AG04450 (cell line): ENCODE results near the gene RAPH1. TPM values are rescaled to one million over a fixed set of nuclear protein-coding genes. Genes with fewer than 3 reads are reported as not detected.
A peak's percentile ranks its signal among the peaks of the same experiment; 100 is the strongest.

ENCODE experiments used
- CTCF ChIA-PET: fragments of 300-600, 350-600 bp; formaldehyde crosslinking; extraction: SDS; loops from one replicate; lab custom pipeline; 2022; ENCODE audit warnings: antibody characterized with exemption, inconsistent platforms; lab: Charles Lee
- POLR2A ChIA-PET: fragments of 350-600 bp; formaldehyde crosslinking; extraction: SDS; loops from one replicate; lab custom pipeline; 2021; ENCODE audit warnings: antibody characterized with exemption, inconsistent platforms; lab: Yijun Ruan, JAX
- DNase-seq: peaks from one replicate; pipeline ENCODE4 v3.0.0-alpha.2; 2011; ENCODE audit warnings: low read depth, low spot score
- H3K27ac ChIP-seq: one replicate; pipeline ENCODE4 v1.5.1; 2012; ENCODE audit warnings: low read depth, low read length, control low read depth
- H3K27me3 ChIP-seq: one replicate; pipeline ENCODE4 v1.6.0; 2012; ENCODE audit warnings: low read length; ENCODE audit not compliant: control insufficient read depth, insufficient read depth
- H3K4me3 ChIP-seq: 2 replicates; pipeline ENCODE4 v1.5.1; 2011; ENCODE audit warnings: mild to moderate bottlenecking, low read depth, low read length, control low read depth
- H3K9me3 ChIP-seq: 2 replicates; pipeline ENCODE4 v1.5.1; 2012; ENCODE audit warnings: low read length; ENCODE audit not compliant: control insufficient read depth, insufficient read depth
- CTCF ChIP-seq: IDR thresholded peaks from 2 replicates; pipeline ENCODE4 v1.5.1; 2011; ENCODE audit warnings: low read depth, low read length, control low read depth, inconsistent platforms
- polyA plus RNA-seq: library from polyadenylated mRNA; depleted of rRNA; stranded (reverse); fragments of >200 nt; gene quantifications from 2 replicates; pipeline ENCODE4 v1.2.3, GENCODE V29; 2011

RAPH1 gene
- polyA plus RNA-seq, 1 experiment: 6.0 TPM

- POLR2A ChIA-PET: no interaction called here
- CTCF ChIA-PET: no interaction called here
- Histone ChIP-seq H3K9me3 (no peaks in the 10 kb centered on the region), H3K27me3 (no peaks in the 10 kb centered on the region), H3K4me3 (no peak overlapping the region), H3K27ac (no peak overlapping the region)
- DNase-seq: no peak
- no peak for TF ChIP-seq CTCF
These were observed 122.4 kb downstream of the RAPH1 start for GRCh38 chr2:203412546-203413331.

GRCh38 chr2:203407496-203407895 is 127.6 kb downstream of the RAPH1 start:
- DNase-seq: peak; percentile 13
- H3K9me3 ChIP-seq: no peaks in the 10 kb centered on the region
- POLR2A ChIA-PET: interaction anchor here (0.6 to 1.0 kb wide), 2 partner anchors 74 to 76 kb away, joined by 3 to 5 read pairs; no protein-coding TSS in a partner anchor
- CTCF ChIA-PET: no interaction called here
- no peaks in the 10 kb centered on the region for H3K27me3 ChIP-seq
- H3K4me3 ChIP-seq: no peak overlapping the region
- no peak overlapping the region for H3K27ac ChIP-seq
- TF ChIP-seq CTCF: no peak

GRCh38 chr2:203404996-203405395 is 130.1 kb downstream of the RAPH1 start:
- ChIA-PET CTCF (interaction anchor here (0.6 kb wide), 1 partner anchor 261 kb away, joined by 3 read pairs; no protein-coding TSS in a partner anchor), POLR2A (no interaction called here)
- no peak overlapping the region for H3K27ac ChIP-seq
- H3K27me3 ChIP-seq: no peaks in the 10 kb centered on the region
- no peaks in the 10 kb centered on the region for H3K9me3 ChIP-seq
- H3K4me3 ChIP-seq: no peak overlapping the region
- DNase-seq: peak; percentile 11
- no peak for TF ChIP-seq CTCF

GRCh38 chr2:203400805-203401585 is 134.1 kb downstream of the RAPH1 start:
- H3K27ac ChIP-seq: peak overlapping the region; percentile 33
- POLR2A ChIA-PET: interaction anchor here (0.5 kb wide), 2 partner anchors 49 to 72 kb away, joined by 5 to 6 read pairs; no protein-coding TSS in a partner anchor

More at GRCh38 chr2:203400805-203401585, 134.1 kb downstream of the RAPH1 start:
- H3K4me3 ChIP-seq: no peak overlapping the region
- TF ChIP-seq CTCF: no peak
- no peak for DNase-seq
- H3K9me3 ChIP-seq: peaks cover 2% of the 10 kb centered on the region; the same call in 1 of the 2 replicates
- CTCF ChIA-PET: interaction anchor here (0.5 kb wide), 1 partner anchor 49 kb away, joined by 9 read pairs; no protein-coding TSS in a partner anchor
- no peaks in the 10 kb centered on the region for H3K27me3 ChIP-seq
